ENCODE data around the gene PNPLA6. TPM values are rescaled to one million over a fixed set of nuclear protein-coding genes. Genes with fewer than 3 reads are reported as not detected.

PNPLA6 gene
- total and polyA plus RNA-seq, 9 of the 15 experiments (the other 6 are each of a cell fraction or from before 2014, with no cell fraction given) = 0.07 to 30.2 (median 8.3) TPM

- TF ChIP-seq JUND (IDR thresholded peaks at IDR 0.05; ENCODE audit: borderline replicate concordance, low read depth, low read length) = no peak
- no peak for TF ChIP-seq JUND (tag; IDR thresholded peaks at IDR 0.05; ENCODE audit: borderline replicate concordance, low read depth, low read length)
- TF ChIP-seq FOXP4 (CRISPR knock-in tag; IDR thresholded peaks at IDR 0.05; ENCODE audit: borderline replicate concordance) = no peak
- no peak for TF ChIP-seq ZBTB40 (IDR thresholded peaks at IDR 0.05)
- TF ChIP-seq ZBTB40 (CRISPR knock-in tag; IDR thresholded peaks at IDR 0.05) = no peak
- no peak for TF ChIP-seq FOXJ2 (tag; IDR thresholded peaks at IDR 0.05)
- TF ChIP-seq CC2D1A (IDR thresholded peaks at IDR 0.05) = no peak
These were observed 6.3 kb upstream of the PNPLA6 start (continued) for GRCh38 chr19:7529246-7529600.
